NCI-H748 treated with DMSO at 0.1 percent for 48 hours (cell line): Measurements from ENCODE around the gene RREB1.
A peak's percentile ranks its signal among the peaks of the same experiment; 100 is the strongest.

ENCODE experiments used
- DNase-seq: peaks from one replicate; lab custom pipeline; 2025; lab: John Stamatoyannopoulos, UW

The RREB1 gene

DNA sequence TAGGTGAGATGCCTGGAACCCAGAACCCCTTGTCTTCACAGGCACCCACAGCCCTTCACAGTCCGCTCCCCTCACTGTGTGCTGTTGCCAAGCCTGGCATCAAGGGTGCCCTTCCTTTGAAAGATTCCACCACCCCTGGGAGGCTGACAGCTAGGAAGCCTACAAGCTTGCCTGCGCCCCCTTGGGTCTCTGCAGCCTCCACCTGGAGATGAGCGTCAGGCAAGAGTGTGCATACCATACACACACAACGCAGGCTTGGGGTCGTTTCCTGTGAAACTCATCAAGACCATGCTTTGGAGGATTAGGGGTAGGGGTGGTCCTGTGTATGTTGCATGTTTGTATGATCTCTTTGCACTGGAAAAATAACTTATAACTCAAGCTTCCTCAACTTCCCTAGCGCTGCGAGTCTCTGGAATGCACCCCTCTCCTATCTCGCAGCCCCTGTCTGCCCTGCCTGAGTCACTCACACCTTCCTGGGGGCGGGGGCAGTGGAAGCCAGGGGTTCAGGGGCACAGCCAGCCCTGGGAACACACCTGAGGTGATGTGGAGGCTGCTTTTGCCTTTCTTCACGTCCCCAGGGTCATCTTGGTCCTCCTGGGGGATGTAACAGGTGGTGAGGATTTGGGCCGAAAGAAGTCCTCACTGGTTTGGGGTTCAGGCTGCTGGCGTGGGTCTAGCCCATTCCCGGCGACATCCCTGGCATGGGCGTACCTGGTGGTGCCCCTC, 138.1 kb downstream of the RREB1 start:
- no peak for DNase-seq

DNA sequence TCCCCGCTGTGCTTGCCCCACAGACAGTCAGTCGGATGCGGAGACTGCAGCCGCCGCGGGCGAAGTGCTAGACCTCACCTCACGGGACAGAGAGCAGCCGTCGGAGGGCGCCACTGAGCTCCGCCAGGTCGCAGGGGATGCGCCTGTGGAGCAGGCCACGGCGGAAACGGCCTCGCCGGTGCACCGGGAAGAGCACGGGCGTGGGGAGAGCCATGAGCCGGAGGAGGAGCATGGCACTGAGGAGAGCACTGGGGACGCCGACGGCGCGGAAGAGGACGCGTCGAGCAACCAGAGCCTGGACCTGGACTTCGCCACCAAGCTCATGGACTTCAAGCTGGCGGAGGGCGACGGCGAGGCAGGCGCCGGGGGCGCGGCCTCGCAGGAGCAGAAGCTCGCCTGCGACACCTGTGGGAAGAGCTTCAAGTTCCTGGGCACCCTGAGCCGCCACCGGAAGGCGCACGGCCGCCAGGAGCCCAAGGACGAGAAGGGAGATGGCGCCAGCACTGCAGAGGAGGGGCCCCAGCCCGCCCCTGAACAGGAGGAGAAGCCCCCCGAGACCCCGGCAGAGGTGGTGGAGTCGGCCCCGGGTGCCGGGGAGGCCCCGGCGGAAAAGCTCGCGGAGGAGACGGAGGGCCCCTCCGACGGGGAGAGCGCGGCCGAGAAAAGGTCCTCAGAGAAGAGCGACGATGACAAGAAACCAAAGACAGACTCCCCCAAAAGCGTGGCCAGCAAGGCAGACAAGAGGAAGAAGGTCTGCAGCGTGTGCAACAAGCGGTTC, 138.8 kb downstream of the RREB1 start:
- DNase-seq = no peak

DNA sequence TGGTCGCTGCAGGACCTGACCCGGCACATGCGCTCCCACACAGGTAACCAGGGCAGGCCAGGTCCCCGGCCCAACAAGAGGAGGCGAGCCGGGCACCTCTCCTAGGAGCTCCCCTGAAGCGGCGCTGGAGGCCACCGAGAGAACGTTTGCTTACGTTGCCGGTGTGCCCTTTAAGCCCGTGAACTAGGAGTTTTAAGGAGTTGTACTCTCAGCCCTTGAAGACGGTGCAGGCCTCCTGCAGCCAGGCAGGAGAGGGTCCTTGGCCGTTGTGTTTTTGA, 139.4 kb downstream of the RREB1 start:
- DNase-seq = no peak

DNA sequence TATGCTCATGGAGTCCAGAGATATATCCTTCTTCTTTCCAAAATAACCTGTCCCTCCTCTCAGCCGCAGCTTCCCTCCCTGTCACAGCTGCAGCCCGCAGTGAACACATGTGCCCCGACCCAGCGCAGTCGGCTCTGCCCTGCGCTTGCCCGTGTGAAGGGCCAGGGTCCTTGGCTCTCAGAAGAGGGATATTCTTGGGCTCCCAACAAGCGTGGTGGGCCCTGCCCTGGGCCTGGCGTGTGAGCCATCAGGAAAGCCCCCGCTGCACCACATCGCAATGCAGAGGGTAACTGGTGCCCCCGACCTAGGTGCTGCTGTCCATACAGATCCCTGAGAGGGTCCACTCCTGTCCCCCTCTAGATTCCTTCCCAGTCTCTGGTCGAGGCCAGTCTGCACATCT, 140.1 kb downstream of the RREB1 start:
- no peak for DNase-seq

DNA sequence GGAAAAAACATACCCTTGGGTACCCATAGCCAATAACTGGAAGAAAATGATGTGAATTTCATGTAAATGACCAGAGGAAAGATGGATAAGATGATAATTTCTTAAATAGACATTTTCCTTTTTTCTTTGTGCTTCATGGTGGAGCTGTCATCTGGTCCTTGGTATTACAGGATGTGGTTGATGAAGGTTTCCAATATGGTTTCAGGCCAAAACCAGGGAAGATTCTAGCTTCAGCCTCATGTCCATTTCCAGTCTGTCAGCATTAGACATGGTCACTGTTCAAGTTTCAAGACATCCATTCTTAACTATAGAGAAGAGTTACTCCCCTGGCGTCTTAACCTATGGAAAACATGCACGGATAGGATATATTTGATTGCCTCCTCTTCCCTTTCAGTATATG, 141.6 kb downstream of the RREB1 start:
- DNase-seq = no peak

DNA sequence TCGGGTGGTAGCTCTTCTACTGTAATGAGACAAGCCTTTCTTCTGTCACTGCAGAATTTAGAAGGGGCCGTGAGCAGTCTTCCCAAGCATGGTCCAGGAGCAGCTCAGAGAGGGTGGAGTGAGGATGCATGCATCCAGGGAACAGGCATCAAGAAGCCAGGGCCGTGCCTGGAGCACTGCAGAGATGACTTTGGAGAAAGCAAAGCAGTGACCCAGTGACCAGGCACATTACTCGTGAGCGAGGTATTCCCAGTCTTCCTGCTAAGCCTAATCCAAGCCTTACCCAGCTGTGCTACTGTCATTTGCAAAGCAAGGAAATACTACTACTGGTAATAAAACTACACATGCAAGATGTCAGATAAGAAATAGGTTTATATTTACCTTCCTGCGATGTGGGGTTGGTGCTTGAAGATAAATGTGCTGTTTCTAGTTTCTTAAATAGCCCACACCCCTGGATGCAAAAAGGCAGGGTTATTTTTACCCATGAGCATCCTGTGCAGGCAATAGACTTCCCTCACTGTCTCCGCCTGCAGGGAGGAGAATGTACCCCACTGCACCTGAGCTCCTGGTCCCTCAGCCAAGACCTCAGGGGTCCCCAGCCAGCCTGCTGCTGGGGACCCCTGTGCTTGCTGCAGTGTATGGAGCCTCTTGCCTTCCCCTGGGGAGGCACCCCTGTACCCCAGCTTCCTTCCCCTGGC, 142.3 kb downstream of the RREB1 start:
- no peak for DNase-seq

DNA sequence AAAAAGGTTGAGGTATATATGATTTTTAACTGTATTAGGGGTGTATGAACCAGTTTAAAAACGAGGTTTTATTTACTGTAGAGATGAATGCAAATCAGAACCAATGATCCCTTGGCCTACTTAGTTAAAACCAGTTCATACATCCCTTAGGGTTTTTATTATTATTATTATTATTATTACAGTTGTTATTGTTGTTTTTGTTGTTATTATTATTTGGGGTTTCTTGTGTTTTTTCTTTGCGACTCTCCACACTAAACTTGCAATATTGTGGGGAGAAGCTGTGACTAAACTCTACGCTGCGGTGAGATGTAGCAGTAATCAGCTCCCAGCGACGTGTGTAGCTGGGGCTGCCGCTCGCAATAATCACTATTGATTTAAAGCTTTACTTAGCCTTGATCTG, 143.1 kb downstream of the RREB1 start:
- no peak for DNase-seq

DNA sequence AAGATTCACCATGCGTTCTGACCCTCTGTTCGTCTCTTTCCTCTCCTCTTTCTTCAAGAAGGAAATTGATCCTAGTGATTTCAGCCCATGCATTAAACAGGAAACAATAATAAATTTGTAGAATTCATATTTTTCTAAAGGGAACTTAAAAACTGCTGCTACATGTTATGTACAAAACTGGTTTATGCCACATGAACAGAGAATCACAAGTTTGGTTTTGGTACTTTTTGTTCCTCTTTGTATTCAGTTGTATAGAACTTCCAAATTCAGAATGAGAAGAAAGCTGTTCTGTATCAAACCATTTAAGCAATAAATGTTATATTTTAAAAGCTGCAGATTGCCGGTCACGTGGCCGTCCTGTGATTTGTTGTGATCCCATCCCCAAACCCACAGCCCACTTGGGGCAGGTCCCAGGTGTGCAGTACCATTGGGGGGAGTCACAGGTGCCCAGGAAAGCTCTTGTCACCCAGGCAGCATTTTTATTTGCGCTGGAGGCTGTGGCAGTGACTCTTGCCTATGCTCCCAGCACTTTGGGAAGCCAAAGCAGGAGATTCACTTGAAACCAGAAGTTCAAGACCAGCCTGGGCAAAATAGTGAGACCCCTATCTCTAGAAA, 144.0 kb downstream of the RREB1 start:
- DNase-seq = no peak

DNA sequence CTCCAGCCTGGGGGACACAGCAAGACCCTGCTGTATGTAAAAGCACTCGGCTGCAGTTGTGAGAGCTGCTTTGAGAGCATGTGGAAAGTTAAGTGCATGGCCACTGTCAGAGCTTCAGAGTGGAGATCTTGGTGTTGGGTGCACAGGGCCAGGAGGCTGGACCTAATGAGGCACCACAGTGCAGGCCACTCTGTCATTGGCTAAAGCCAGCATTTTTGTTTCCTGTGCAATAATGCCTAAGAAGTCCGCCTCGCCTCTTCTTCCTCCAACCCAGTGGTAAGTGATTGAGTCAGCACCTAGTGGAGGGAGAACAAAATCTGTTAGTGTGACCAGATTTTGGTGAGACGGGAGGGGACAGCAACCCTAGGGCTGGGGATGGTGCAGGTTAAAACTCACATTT, 144.6 kb downstream of the RREB1 start:
- no peak for DNase-seq

DNA sequence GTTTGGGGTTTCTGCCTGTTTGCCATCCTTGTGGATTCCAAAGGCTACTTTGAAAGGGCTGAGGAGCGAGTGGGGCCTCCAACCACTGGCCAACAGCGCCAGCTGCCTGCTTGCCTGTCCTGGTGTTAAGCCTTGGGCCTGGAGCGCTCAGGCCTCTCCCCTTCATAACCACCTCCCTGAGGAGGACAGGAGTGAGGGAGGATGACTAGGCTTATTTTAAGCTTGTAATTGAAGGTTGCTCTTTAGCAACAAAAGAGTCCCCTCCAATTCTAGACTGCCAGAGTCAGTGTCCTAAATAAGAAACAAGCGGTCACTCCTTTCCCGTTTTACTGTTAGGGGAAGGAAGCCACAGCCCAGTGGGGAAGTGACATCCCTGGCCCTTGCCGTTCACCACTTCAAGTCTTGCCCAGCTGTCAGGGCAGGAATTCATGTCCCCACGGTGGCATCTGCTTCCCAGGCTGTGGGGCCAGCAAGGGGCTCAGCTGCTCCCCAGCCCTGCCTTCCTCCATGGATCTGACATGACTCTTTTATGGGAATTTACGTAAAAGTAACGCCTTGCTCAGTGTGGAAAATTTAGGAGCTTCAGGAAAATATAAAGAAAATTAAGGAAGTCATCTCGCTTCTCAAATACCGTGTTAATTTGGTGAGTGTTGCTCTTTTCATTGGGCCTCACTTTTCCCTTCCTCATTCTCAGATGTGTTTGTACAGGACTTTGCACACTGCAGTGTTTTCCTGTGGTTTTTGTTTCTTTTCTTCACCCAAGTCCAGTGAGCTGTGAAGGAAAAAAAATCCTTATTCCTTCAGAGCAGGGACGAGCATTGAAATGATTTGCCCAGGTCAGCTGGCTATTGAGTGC, 147.4 kb downstream of the RREB1 start:
- no peak for DNase-seq

DNA sequence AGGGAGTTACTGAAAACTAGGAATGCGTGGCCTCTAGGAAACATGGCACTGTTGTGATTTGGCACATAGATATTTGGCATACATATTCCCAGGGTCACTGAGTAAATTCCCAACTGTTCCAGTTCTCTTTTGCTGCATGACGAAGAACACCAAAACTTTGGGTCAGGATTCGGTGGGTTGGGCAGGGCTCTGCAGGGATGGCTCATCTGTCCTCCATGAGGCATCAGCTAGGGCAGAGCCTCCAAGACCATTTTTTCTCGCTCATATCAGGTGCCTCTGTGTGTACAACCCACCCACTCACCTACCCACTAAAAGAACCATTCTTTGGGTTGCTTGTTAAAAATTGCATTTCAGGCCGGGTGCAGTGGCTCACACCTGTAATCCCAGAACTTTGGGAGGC, 148.2 kb downstream of the RREB1 start:
- no peak for DNase-seq

DNA sequence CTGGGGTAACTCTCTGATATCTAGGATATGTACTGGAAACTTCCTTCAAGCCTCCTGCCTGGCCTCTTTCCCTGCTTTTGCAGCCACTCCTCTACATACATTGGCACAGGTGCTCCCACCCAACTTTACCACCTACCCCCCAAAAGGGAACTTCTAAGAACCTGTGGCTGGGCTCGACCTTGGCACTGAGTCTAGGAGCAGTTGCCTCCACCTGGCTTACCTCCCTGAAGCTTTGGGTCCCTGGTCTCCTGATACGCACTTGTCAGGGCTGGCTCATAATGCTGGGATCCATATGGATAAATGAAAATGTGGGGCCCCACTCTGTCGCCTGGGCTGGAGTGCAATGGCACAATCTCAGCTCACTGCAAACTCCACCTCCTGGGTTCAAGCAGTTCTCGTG, 149.0 kb downstream of the RREB1 start:
- no peak for DNase-seq

DNA sequence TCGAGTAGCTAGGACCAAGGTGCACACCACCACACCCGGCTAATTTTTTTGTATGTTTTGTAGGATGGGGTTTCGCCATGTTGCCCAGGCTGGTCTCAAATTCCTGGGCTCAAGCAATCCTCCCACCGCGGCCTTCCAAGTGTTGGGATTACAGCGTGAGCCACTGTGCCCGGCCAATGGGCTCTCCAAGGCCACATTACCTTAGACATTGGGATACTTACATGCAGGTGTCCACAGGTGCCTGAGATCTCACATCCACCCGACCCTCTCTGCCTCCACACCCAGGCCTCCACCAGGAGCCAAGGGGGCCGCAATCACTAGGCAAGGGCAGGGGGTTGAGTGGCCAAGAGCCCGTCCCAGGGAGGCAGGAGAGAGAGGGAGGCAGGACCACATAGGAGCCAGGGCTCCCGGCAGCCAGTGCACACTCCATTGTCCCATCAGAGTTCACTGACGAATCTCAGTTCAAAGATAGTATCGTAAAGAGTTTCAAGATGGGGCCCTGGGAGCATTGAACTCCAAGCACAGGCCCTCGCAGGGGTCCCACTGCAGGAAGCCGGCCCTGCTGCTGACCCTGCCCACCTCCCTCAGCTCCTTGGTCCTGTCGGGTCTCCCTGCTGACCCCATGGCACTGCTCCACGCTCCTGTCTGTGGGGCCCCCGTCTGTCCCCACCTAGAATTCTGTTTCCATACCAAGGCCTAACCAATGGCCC, 149.9 kb downstream of the RREB1 start:
- no peak for DNase-seq

DNA sequence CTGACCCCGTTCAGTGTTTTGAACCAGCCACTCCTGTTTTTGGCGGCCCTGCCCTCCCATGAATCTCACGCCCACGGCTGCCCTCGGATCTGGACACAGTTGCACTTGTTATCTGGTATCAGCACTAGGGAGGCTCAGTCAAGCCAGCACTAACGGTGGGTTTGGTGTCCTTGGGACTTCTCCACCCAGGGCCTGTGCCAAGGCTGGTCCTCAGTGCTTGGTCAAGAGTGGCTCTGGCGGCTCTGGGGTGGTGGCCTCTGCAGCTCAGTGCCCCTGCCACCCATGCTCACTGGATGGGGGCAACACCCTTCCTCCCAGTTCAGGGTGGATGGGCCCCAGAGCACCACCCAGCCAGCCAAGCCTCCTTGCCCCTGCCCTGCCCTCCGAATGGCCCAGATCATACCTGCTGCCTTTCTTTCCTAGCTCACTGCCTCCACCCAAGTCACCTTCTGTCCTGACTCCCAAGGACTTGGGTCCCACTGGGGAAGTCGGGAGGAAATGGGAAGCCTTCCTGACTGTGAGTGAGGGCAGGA, 150.5 kb downstream of the RREB1 start:
- DNase-seq = no peak

DNA sequence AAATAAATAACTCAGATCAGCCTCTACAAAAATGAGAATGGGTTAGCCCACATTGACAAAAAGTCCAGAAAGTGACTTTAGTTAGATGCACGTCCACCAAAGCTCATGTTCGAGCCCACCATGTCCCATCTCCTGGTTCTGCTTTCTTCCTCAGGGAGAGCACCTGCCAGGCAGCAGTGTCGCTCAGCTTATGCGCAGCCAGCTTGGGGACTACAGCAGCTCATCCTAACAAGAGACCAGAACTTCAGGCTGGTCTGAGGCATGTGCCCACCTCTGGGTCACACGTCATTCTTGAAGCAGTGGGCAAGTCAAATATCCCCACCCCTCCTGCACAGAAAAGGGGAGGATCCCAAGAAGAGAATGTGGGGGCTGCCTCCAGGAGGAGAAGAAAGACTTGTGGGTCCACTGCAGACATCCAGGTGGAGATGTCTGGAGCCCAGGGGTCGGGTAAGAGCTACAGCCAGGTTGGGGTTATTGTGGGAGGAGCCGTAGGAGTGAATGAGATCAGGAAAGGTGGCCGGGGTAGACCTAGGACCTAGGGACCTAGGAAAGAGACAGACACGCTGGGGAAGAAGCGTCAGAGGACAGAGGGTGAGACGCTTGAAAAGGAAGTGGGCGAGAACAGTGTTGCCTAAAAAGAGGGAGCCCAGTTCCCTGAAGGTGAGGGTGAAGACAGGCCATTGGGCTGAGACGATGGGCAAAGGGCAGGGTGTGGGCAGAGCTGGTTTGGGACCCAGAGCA, 152.7 kb downstream of the RREB1 start:
- no peak for DNase-seq

DNA sequence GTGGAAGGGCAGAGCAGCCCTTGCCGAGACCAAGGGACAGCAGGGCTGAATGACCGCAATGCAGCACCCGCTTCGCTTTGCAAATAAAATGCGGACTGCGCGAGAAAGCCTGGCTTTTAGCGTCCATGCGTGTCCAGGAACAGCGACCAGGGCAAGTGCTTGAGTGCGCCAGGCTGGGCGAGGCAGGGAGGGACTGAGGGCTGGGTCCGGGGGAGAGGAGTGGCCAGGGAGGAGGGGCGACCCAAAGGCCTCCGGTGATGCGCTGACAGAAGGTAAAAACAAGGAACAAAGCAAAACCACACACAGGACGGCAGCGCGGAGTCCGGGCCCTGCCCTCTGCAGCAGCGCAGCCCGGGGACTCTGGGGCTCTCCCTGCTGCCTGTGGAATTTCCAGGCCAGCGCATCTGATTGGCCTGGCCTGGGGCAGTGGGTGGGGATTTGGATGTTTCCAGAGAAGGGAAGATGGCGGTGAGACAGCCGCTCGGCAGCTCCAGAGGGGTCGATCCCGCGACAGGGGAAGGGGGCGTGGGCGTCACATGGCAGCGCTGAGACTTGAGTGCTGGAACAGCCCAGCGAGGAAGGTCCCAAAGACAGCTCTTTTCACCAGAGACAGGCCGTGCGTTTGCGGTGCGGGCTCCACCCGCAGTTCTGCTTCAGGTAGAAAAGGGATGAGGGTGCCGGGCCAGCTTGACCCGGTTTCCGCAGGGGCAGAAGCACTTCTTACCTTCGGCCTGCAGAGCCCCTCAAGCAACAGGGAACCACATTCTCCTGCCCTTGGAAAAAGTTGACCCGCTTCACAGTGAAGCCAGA, 153.5 kb downstream of the RREB1 start:
- DNase-seq = peak; percentile 75

DNA sequence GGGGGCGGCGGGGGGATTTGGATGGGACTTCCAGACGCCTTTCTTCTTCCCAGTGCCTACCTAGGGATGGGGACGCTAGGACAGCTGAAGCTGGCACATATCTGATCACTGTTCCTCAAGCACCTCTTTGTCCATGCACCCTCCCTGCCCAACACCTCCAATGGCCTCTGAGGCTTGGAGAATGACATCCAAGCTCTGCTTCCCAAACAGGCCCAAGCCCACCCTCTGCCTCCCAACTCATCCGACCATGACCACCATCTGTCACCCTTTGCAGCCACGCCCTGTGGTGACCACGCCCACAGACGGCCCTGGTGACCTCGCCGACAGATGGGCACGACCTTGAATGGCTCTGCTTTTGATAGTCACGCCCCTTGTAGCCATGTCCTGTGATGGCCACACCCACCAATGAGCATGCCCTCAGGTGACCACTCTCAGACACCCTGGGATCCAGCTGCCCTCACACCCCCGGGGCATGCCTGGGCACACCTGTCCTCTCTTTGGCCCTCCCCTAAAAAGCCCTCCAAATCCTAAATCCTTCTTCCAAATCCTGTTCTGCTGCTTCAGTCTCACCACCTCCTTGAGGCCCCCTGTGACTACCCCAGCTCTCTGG, 154.2 kb downstream of the RREB1 start:
- DNase-seq = peak; percentile 52

DNA sequence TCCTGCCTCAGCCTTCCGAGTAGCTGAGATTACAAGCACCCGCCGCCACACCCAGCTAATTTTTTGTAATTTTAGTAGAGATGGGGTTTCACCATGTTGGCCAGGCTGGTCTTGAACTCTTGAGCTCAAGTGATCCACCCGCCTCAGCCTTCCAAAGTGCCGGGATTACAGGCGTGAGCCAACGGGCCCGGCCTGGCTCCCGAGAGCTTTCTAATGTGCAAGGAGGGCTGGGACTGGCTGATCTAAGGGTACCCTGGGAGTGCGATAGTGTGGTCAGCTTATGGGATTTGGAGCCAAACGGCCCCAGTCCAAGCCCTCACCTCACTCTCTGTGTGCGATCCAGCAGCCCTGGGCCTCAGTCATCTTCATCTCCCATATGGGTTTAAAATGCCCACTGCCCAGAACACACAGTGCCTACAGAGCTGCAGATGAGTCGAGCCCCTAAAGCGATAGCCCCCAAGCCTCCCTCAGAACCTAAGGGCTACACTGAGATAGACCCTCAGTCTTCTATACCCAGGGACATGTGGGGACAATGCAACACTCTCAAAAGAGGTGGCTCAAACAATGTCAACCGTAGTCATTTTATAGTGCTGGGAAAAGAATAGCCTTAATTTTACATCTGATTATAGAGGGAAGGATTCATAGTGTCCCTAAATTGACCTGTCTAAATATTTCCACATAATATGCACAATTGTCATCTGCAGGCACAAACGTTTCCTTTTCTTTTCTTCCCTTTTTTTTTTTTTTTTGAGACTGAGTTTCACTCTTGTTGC, 155.2 kb downstream of the RREB1 start:
- no peak for DNase-seq
